Brain microvascular endothelial cell (primary cell): ENCODE results near the gene RIMBP2.

ENCODE experiments used
- DNase-seq: peaks from one replicate; pipeline ENCODE4 v3.0.0-alpha.2; 2020
- H3K27ac ChIP-seq: fragments of 250-450 bp; sonication (Bioruptor Pico); 2 replicates; pipeline ENCODE4 v1.5.1; 2020; ENCODE audit warnings: mild to moderate bottlenecking, moderate library complexity
- H3K27me3 ChIP-seq: fragments of 250-450 bp; sonication (Bioruptor Pico); replicated peaks from 2 replicates; pipeline ENCODE4 v1.5.1; 2020; ENCODE audit warnings: mild to moderate bottlenecking
- H3K36me3 ChIP-seq: fragments of 250-450 bp; sonication (Bioruptor Pico); replicated peaks from 2 replicates; pipeline ENCODE4 v1.5.1; 2020; ENCODE audit warnings: mild to moderate bottlenecking
- H3K4me3 ChIP-seq: 2 replicates; pipeline ENCODE4 v1.5.1; 2011; ENCODE audit warnings: low read depth, mild to moderate bottlenecking, control low read depth, low read length, moderate library complexity
- CTCF ChIP-seq: IDR thresholded peaks from 2 replicates; pipeline ENCODE4 v1.5.1; 2011; ENCODE audit warnings: low read depth, mild to moderate bottlenecking, moderate library complexity, low read length, control low read depth, inconsistent platforms; ENCODE audit errors: missing control alignments
- in situ Hi-C: cut with HindIII; loops from 2 replicates; pipeline ENCODE4 v1.10.0; 2017; ENCODE audit warnings: low sequenced_read_pairs, low pct_ligation_motif_present

RIMBP2 gene

GRCh38 chr12:130571734-130572133 lies 144.4 kb downstream of the RIMBP2 start:
- DNase-seq = no peak
- TF ChIP-seq CTCF = no peak
- H3K27ac ChIP-seq = no peak overlapping the region

GRCh38 chr12:130571089-130571488 lies 145.0 kb downstream of the RIMBP2 start:
- H3K27ac ChIP-seq = no peak overlapping the region
- TF ChIP-seq CTCF = no peak
- H3K27me3 ChIP-seq = no peaks in the 10 kb centered on the region
- H3K4me3 ChIP-seq = no peak overlapping the region
- no peaks in the 10 kb centered on the region for H3K36me3 ChIP-seq
- no peak for DNase-seq
- in situ Hi-C loops = no loop called here

More at GRCh38 chr12:130571734-130572133, 144.4 kb downstream of the RIMBP2 start:
- Histone ChIP-seq H3K36me3 (no peaks in the 10 kb centered on the region), H3K4me3 (no peak overlapping the region), H3K27me3 (no peaks in the 10 kb centered on the region)
- in situ Hi-C loops = no loop called here

- in situ Hi-C loops = no loop called here
- Histone ChIP-seq H3K4me3 (no peak overlapping the region), H3K27me3 (no peaks in the 10 kb centered on the region)
These were observed 146.6 kb downstream of the RIMBP2 start for GRCh38 chr12:130569521-130569920.

GRCh38 chr12:130568501-130568900 lies 147.6 kb downstream of the RIMBP2 start:
- H3K36me3 ChIP-seq = no peaks in the 10 kb centered on the region
- TF ChIP-seq CTCF = no peak
- no peaks in the 10 kb centered on the region for H3K27me3 ChIP-seq
- no peak for DNase-seq
- H3K27ac ChIP-seq = no peak overlapping the region
- no peak overlapping the region for H3K4me3 ChIP-seq
- in situ Hi-C loops = no loop called here

More at GRCh38 chr12:130569521-130569920, 146.6 kb downstream of the RIMBP2 start:
- H3K36me3 ChIP-seq = no peaks in the 10 kb centered on the region
- DNase-seq = no peak
- TF ChIP-seq CTCF = no peak
- H3K27ac ChIP-seq = no peak overlapping the region

GRCh38 chr12:130568041-130568440 lies 148.1 kb downstream of the RIMBP2 start:
- H3K27ac ChIP-seq = no peak overlapping the region

More at GRCh38 chr12:130568041-130568440, 148.1 kb downstream of the RIMBP2 start:
- TF ChIP-seq CTCF = no peak
- in situ Hi-C loops = no loop called here
- Histone ChIP-seq H3K4me3 (no peak overlapping the region), H3K27me3 (no peaks in the 10 kb centered on the region), H3K36me3 (no peaks in the 10 kb centered on the region)
- no peak for DNase-seq
